Breast epithelium (tissue), 3 donors: ENCODE measurements around the gene UNC13C.

ENCODE experiments used
- POLR2A ChIP-seq: fragments of 450-650 bp; IDR thresholded peaks from one replicate; pipeline ENCODE4 v1.6.1; 2016; ENCODE audit warnings: antibody characterized with exemption, mild to moderate bottlenecking, moderate library complexity
- TF ChIP-seq, protein P1 (sequence below), 3 donors: fragments of 450-650 bp; IDR thresholded peaks; one replicate each; pipeline ENCODE4 v1.5.1; 2016 to 2017; ENCODE audit warnings: antibody characterized with exemption in 3 of 3, mild to moderate bottlenecking in 3 of 3, moderate library complexity in 3 of 3

DNA sequence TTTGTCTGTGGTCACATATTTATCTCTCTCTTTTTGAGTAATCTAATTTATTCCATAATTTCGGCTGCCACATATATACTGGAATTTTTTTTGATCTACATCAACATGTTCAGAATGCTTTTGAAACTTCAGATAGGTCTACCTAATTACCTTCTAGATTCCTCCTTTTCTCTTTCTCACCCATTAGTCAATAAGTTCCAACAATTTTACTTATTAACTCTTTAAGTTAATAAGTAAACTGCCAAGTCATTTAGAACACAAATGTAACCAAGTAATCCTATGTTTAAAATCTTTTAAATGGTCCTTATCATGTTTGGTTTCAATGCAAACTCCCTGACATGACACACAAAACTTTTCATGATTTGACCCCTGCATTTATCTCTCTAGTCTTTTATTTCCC lies 410.5 kb downstream of the UNC13C start:
- TF ChIP-seq, protein P1, sequence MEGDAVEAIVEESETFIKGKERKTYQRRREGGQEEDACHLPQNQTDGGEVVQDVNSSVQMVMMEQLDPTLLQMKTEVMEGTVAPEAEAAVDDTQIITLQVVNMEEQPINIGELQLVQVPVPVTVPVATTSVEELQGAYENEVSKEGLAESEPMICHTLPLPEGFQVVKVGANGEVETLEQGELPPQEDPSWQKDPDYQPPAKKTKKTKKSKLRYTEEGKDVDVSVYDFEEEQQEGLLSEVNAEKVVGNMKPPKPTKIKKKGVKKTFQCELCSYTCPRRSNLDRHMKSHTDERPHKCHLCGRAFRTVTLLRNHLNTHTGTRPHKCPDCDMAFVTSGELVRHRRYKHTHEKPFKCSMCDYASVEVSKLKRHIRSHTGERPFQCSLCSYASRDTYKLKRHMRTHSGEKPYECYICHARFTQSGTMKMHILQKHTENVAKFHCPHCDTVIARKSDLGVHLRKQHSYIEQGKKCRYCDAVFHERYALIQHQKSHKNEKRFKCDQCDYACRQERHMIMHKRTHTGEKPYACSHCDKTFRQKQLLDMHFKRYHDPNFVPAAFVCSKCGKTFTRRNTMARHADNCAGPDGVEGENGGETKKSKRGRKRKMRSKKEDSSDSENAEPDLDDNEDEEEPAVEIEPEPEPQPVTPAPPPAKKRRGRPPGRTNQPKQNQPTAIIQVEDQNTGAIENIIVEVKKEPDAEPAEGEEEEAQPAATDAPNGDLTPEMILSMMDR (IDR thresholded peaks at IDR 0.05) = no peak
- no peak for TF ChIP-seq POLR2A
